Measurements from ENCODE around the gene LTB.

DNA sequence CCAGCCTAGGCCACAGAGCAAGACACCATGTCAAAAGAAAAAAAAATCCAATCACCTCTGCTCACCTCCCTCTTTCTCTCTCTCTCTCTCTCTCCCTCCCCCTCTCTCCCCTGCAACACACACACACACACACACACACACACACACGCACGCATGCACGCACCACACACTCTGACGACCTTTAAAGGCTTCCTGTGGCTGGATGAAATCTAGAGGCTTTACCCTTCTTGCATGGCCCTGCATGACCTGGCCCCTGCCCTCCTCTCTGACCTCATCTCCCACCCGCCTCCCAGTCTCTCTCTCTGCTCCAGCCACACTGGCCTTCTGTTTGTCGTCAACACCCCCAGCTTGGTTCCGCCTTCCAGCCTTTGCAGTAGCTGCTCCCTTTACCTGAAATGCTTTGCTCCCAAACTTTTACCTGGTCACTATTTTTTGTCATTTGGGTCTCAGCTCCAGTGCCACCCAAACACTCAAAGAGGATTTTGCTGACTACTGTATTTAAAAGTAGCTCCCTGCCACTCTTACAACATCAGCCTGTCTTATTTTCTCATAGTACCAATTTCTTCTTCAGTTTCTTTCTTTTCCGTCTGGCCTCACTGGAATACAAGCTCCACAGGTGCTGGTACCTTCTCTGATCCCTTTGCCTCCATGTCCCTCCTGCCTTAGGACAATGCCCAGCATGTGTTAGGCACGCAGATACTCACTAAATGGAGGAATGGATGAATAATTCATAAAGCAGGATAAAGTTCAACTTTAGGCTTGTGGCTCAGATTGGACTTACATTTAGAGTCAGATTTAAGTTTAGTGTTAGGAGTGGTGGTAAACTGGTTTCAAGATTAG lies 14.5 kb downstream of the LTB start:
- TF ChIP-seq, protein P1, sequence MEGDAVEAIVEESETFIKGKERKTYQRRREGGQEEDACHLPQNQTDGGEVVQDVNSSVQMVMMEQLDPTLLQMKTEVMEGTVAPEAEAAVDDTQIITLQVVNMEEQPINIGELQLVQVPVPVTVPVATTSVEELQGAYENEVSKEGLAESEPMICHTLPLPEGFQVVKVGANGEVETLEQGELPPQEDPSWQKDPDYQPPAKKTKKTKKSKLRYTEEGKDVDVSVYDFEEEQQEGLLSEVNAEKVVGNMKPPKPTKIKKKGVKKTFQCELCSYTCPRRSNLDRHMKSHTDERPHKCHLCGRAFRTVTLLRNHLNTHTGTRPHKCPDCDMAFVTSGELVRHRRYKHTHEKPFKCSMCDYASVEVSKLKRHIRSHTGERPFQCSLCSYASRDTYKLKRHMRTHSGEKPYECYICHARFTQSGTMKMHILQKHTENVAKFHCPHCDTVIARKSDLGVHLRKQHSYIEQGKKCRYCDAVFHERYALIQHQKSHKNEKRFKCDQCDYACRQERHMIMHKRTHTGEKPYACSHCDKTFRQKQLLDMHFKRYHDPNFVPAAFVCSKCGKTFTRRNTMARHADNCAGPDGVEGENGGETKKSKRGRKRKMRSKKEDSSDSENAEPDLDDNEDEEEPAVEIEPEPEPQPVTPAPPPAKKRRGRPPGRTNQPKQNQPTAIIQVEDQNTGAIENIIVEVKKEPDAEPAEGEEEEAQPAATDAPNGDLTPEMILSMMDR (IDR thresholded peaks at IDR 0.05) = no peak
- TF ChIP-seq POLR2AphosphoS5 (IDR thresholded peaks at IDR 0.05) (no peak), EP300 (IDR thresholded peaks at IDR 0.05) (no peak), POLR2A (IDR thresholded peaks at IDR 0.05) (no peak)
